NAMALWA (cell line): Measurements from ENCODE around the gene MSRB3.

Experiments
- DNase-seq: peaks from one replicate; pipeline ENCODE4 v3.0.0-alpha.2; 2015; ENCODE audit warnings: low spot score

The MSRB3 gene

GRCh38 chr12:65325183-65325582 lies 46.7 kb downstream of the MSRB3 start:
- no peak for DNase-seq

GRCh38 chr12:65326616-65327015 lies 48.1 kb downstream of the MSRB3 start:
- DNase-seq, result no peak

GRCh38 chr12:65327207-65328076 lies 49.0 kb downstream of the MSRB3 start:
- no peak for DNase-seq

- no peak for DNase-seq
These were observed 51.2 kb downstream of the MSRB3 start for GRCh38 chr12:65329721-65330120.

- no peak for DNase-seq
These were observed 51.8 kb downstream of the MSRB3 start for GRCh38 chr12:65330331-65330730.

- DNase-seq, result no peak
These were observed 53.0 kb downstream of the MSRB3 start for GRCh38 chr12:65331456-65331855.

- DNase-seq, result no peak
These were observed 55.2 kb downstream of the MSRB3 start for GRCh38 chr12:65333649-65334048.

- DNase-seq, result no peak
These were observed 56.0 kb downstream of the MSRB3 start for GRCh38 chr12:65334521-65334920.

- DNase-seq, result no peak
These were observed 56.7 kb downstream of the MSRB3 start for GRCh38 chr12:65335021-65335714.

GRCh38 chr12:65335981-65336380 lies 57.5 kb downstream of the MSRB3 start:
- no peak for DNase-seq

GRCh38 chr12:65339161-65339560 lies 60.7 kb downstream of the MSRB3 start:
- DNase-seq, result no peak

- DNase-seq, result no peak
These were observed 64.7 kb downstream of the MSRB3 start for GRCh38 chr12:65343230-65343629.

- no peak for DNase-seq
These were observed 65.3 kb downstream of the MSRB3 start for GRCh38 chr12:65343801-65344200.

- no peak for DNase-seq
These were observed 77.0 kb downstream of the MSRB3 start for GRCh38 chr12:65355461-65355860.

- no peak for DNase-seq
These were observed 84.0 kb downstream of the MSRB3 start for GRCh38 chr12:65362234-65363031.

- DNase-seq, result no peak
These were observed 85.6 kb downstream of the MSRB3 start for GRCh38 chr12:65364046-65364445.

GRCh38 chr12:65367396-65367795 lies 88.9 kb downstream of the MSRB3 start:
- DNase-seq, result no peak

- no peak for DNase-seq
These were observed 89.6 kb downstream of the MSRB3 start for GRCh38 chr12:65368055-65368454.

- DNase-seq, result no peak
These were observed 94.1 kb downstream of the MSRB3 start for GRCh38 chr12:65372574-65372973.

GRCh38 chr12:65384240-65384639 lies 105.8 kb downstream of the MSRB3 start:
- no peak for DNase-seq

GRCh38 chr12:65387396-65387795 lies 108.9 kb downstream of the MSRB3 start:
- DNase-seq, result no peak

- no peak for DNase-seq
These were observed 111.0 kb downstream of the MSRB3 start for GRCh38 chr12:65389436-65389835.

- DNase-seq, result no peak
These were observed 113.2 kb downstream of the MSRB3 start for GRCh38 chr12:65391711-65392110.
